DND-41 (cell line): Measurements from ENCODE around the gene CDX4.
"Not testable (repeated sequence)": the region's sequence is repeated elsewhere in the genome, so short reads cannot be mapped to it uniquely, and the experiment has no call there.

Experiments
- ATAC-seq: fragments of 200-7000 bp; cut with Tn5 transposase; 3 replicates; pipeline ENCODE4 v1.9.1; 2021; ENCODE audit warnings: low read depth; ENCODE audit not compliant: insufficient read depth
- DNase-seq: peaks from one replicate; pipeline ENCODE4 v3.0.0-alpha.2; 2020
- H2AFZ ChIP-seq: 2 replicates; pipeline ENCODE4 v1.6.0; 2012; ENCODE audit warnings: low read depth, low read length
- H3K27ac ChIP-seq: 2 replicates; pipeline ENCODE4 v1.5.1; 2012; ENCODE audit warnings: low read length, inconsistent platforms
- H3K27me3 ChIP-seq: fragments of 200-600 bp; sonication (generic); 2 replicates; pipeline ENCODE4 v1.6.0; 2012; ENCODE audit warnings: low read length, mild to moderate bottlenecking, inconsistent platforms; ENCODE audit not compliant: insufficient read depth, poor library complexity
- H3K36me3 ChIP-seq: 2 replicates; pipeline ENCODE4 v1.5.1; 2012; ENCODE audit warnings: low read length, inconsistent platforms; ENCODE audit not compliant: insufficient read depth
- H3K4me1 ChIP-seq: 2 replicates; pipeline ENCODE4 v1.5.1; 2012; ENCODE audit warnings: mild to moderate bottlenecking, low read length; ENCODE audit not compliant: insufficient read depth
- H3K4me2 ChIP-seq: 2 replicates; pipeline ENCODE4 v1.6.0; 2012; ENCODE audit warnings: mild to moderate bottlenecking, moderate library complexity, low read length, inconsistent platforms; ENCODE audit not compliant: insufficient read depth
- H3K4me3 ChIP-seq, 2 experiments: fragments of 200-600 bp in 1 of 2; shearing (Covaris generic) in 1 of 2; 2 replicates each; pipeline ENCODE4 v1.5.1; 2012 to 2016; ENCODE audit warnings: inconsistent platforms in 2 of 2, low read length in 2 of 2, mild to moderate bottlenecking in 2 of 2, low read depth in 1 of 2, moderate library complexity in 1 of 2
- H3K79me2 ChIP-seq: 2 replicates; pipeline ENCODE4 v1.6.0; 2012; ENCODE audit warnings: low read length, inconsistent platforms; ENCODE audit not compliant: insufficient read depth
- H3K9ac ChIP-seq: 2 replicates; pipeline ENCODE4 v1.6.0; 2012; ENCODE audit warnings: low read depth, mild to moderate bottlenecking, inconsistent platforms, low read length, moderate library complexity
- H3K9me3 ChIP-seq: 2 replicates; pipeline ENCODE4 v1.5.1; 2012; ENCODE audit warnings: low read length, moderate library complexity, mild to moderate bottlenecking, inconsistent platforms; ENCODE audit not compliant: insufficient read depth, severe bottlenecking
- H4K20me1 ChIP-seq: 2 replicates; pipeline ENCODE4 v1.6.0; 2012; ENCODE audit warnings: low read length; ENCODE audit not compliant: insufficient read depth
- EZH2 ChIP-seq: IDR thresholded peaks from 3 replicates; pipeline ENCODE4 v1.6.1; 2012; ENCODE audit warnings: borderline replicate concordance, low read depth, mild to moderate bottlenecking, moderate library complexity, low read length, inconsistent platforms; ENCODE audit not compliant: severe bottlenecking
- TF ChIP-seq, protein P1 (sequence below): IDR thresholded peaks from 2 replicates; pipeline ENCODE4 v1.5.1; 2012; ENCODE audit warnings: borderline replicate concordance, low read length, moderate library complexity, mild to moderate bottlenecking; ENCODE audit not compliant: poor library complexity, severe bottlenecking; ENCODE audit errors: extremely low read depth

CDX4 gene

GRCh38 chrX:73478961-73479360 is 32.1 kb downstream of the CDX4 start:
- Histone ChIP-seq H2AFZ (no peak overlapping the region), H3K36me3 (no peaks in the 10 kb centered on the region), H3K9me3 (no peaks in the 10 kb centered on the region), H4K20me1 (no peaks in the 10 kb centered on the region), H3K27ac (no peak overlapping the region), H3K4me3 (no peak overlapping the region), H3K79me2 (no peaks in the 10 kb centered on the region), H3K27me3 (no peaks in the 10 kb centered on the region), H3K4me1 (no peaks in the 10 kb centered on the region), H3K4me2 (no peak overlapping the region), H3K9ac (no peak overlapping the region)
- no peak for TF ChIP-seq EZH2
- TF ChIP-seq, protein P1, sequence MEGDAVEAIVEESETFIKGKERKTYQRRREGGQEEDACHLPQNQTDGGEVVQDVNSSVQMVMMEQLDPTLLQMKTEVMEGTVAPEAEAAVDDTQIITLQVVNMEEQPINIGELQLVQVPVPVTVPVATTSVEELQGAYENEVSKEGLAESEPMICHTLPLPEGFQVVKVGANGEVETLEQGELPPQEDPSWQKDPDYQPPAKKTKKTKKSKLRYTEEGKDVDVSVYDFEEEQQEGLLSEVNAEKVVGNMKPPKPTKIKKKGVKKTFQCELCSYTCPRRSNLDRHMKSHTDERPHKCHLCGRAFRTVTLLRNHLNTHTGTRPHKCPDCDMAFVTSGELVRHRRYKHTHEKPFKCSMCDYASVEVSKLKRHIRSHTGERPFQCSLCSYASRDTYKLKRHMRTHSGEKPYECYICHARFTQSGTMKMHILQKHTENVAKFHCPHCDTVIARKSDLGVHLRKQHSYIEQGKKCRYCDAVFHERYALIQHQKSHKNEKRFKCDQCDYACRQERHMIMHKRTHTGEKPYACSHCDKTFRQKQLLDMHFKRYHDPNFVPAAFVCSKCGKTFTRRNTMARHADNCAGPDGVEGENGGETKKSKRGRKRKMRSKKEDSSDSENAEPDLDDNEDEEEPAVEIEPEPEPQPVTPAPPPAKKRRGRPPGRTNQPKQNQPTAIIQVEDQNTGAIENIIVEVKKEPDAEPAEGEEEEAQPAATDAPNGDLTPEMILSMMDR, result no peak
- DNase-seq (no peak), ATAC-seq (no peak)

DNA sequence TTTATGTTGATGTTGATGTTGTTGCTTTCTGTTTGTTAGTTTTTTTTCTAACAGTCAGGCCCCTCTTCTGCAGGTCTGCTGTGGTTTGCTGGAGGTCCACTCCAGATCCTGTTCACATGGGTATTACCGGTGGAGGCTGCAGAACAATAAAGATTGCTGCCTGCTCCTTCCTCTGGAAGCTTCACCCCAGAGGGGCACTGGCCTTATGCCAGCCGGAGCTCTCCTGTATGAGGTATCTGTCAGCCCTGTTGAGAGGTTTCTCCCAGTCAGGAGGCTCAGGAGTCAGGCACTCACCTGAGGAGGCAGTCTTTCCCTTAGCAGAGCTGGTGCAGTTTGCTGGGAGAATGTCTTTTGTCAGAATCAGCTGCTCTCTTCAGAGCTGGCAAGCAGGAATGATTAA is 34.7 kb downstream of the CDX4 start:
- Histone ChIP-seq H3K27me3 (no peaks in the 10 kb centered on the region), H3K4me1 (no peaks in the 10 kb centered on the region), H3K79me2 (no peaks in the 10 kb centered on the region), H3K9ac (no peak overlapping the region), H3K36me3 (no peaks in the 10 kb centered on the region), H3K4me3 (no peak overlapping the region), H2AFZ (no peak overlapping the region), H3K27ac (no peak overlapping the region), H4K20me1 (no peaks in the 10 kb centered on the region), H3K9me3 (no peaks in the 10 kb centered on the region), H3K4me2 (no peak overlapping the region)
- ATAC-seq (no peak), DNase-seq (no peak)
- TF ChIP-seq, protein P1, result no peak
- no peak for TF ChIP-seq EZH2

- Histone ChIP-seq H3K9ac (no peak overlapping the region), H3K79me2 (no peaks in the 10 kb centered on the region), H3K27me3 (no peaks in the 10 kb centered on the region), H3K9me3 (no peaks in the 10 kb centered on the region), H3K4me3 (no peak overlapping the region), H3K36me3 (no peaks in the 10 kb centered on the region), H3K4me1 (no peaks in the 10 kb centered on the region), H4K20me1 (no peaks in the 10 kb centered on the region), H3K27ac (no peak overlapping the region), H2AFZ (no peak overlapping the region), H3K4me2 (no peak overlapping the region)
- ATAC-seq (no peak), DNase-seq (no peak)
- TF ChIP-seq, protein P1, result no peak
- no peak for TF ChIP-seq EZH2
These were observed 43.8 kb downstream of the CDX4 start for GRCh38 chrX:73490661-73491060.

- not testable (repeated sequence) for H3K4me2 ChIP-seq, H3K36me3 ChIP-seq, H3K9me3 ChIP-seq, H3K9ac ChIP-seq, H2AFZ ChIP-seq, H3K4me3 ChIP-seq, H3K4me1 ChIP-seq, ATAC-seq, H3K27ac ChIP-seq, H3K27me3 ChIP-seq, H3K79me2 ChIP-seq, DNase-seq, H4K20me1 ChIP-seq
These were observed 45.3 kb downstream of the CDX4 start for GRCh38 chrX:73492178-73492577.
